ENCODE data around the gene FAM118A. TPM values are rescaled to one million over a fixed set of nuclear protein-coding genes. Genes with fewer than 3 reads are reported as not detected.

Gene FAM118A
- total RNA-seq, 6 experiments from 2014 or later = 5.6 to 43.0 (median 17.3) TPM

- Histone ChIP-seq H3K27ac (no peak overlapping the region), H3K4me3 (peak overlapping the region; percentile 51 to 56 (median 55)), H3K9me3 (no peaks in the 10 kb centered on the region), H3K36me3 (no peaks in the 10 kb centered on the region), H3K27me3 (no peaks in the 10 kb centered on the region), H3K4me1 (peaks cover 0 to 2% (median 0%) of the 10 kb centered on the region in 4 donors)
- TF ChIP-seq POLR2A (IDR thresholded peaks at IDR 0.05) = no peak
- TF ChIP-seq CTCF (IDR thresholded peaks at IDR 0.05) = peak; percentile 82 to 96 (median 94)
- peak; percentile 89 to 92 (median 89) for DNase-seq
- peak; percentile 89 to 98 (median 92) for ATAC-seq
- WGBS (ENCODE audit: insufficient coverage, low coverage, low lambda C conversion rate, missing lambda C conversion rate) = 0% methylated on average over 7 of the region's 60 CpGs
- intact Hi-C loops (cut with DNase I) = loop anchor here (5.0 to 10.0 kb wide), 2 partner anchors 163 to 286 kb away; no protein-coding TSS in a partner anchor
Observed at GRCh38 chr22:45268958-45269844, 40.5 kb upstream of the FAM118A start.

- WGBS (ENCODE audit: insufficient coverage, low coverage, low lambda C conversion rate, missing lambda C conversion rate) = 75% methylated on average over 12 of the region's 16 CpGs
- Histone ChIP-seq H3K9me3 (no peaks in the 10 kb centered on the region), H3K36me3 (no peaks in the 10 kb centered on the region), H3K4me1 (no peaks in the 10 kb centered on the region), H3K27ac (no peak overlapping the region), H3K4me3 (no peak overlapping the region), H3K27me3 (no peaks in the 10 kb centered on the region)
- intact Hi-C loops (cut with DNase I) = loop anchor here (5.0 to 10.0 kb wide), 2 partner anchors 162 to 284 kb away; no protein-coding TSS in a partner anchor
- TF ChIP-seq POLR2A (IDR thresholded peaks at IDR 0.05) (no peak), CTCF (IDR thresholded peaks at IDR 0.05) (no peak)
- no peak for DNase-seq
- peak in 1 of 4 donors; percentile 14 for ATAC-seq
Observed at GRCh38 chr22:45270095-45271020, 39.4 kb upstream of the FAM118A start.

DNA sequence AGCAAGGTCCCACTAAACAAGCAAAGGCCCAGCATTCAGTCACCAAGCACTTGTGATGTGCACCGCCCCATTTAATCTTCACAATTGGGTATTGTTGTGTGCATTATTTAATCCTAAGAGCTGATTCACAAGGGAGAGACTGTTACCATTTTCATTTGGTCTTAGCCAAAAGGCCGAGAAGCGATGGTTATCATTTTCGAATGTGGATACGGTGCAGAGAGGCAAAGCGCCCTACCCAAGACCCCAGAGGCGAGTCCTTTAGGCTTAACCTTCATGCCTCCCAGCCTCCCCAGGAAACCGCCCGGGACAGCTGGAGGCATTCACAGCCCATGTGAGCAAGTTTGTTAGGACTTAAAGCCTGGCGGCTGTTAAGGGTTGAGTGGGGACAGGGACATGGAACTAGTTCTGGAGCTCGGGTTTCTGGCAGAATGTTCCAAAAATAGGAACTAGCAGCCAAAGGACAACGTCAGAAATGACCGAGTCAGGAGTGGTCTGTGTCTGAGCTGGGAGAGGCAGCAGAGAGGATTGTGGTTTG is 38.0 kb upstream of the FAM118A start:
- WGBS (ENCODE audit: insufficient coverage, low coverage, low lambda C conversion rate, missing lambda C conversion rate) = 52% methylated on average over 7 of the region's 13 CpGs
- no peak for DNase-seq
- ATAC-seq = peak in 1 of 4 donors; percentile 7

More for the DNA sequence above, 38.0 kb upstream of the FAM118A start:
- Histone ChIP-seq H3K9me3 (no peaks in the 10 kb centered on the region), H3K27ac (peak overlapping the region in 1 of 3 donors; percentile 7), H3K4me1 (no peaks in the 10 kb centered on the region), H3K4me3 (no peak overlapping the region), H3K27me3 (no peaks in the 10 kb centered on the region), H3K36me3 (no peaks in the 10 kb centered on the region)
- TF ChIP-seq CTCF (IDR thresholded peaks at IDR 0.05) (no peak), POLR2A (IDR thresholded peaks at IDR 0.05) (no peak)
- intact Hi-C loops (cut with DNase I) = loop anchor here (5.0 to 10.0 kb wide), 2 partner anchors 161 to 283 kb away; no protein-coding TSS in a partner anchor

Data from right lobe of liver (tissue), 6 donors.